ENCODE data around the gene SPRR2D.
"Not testable (repeated sequence)": the region's sequence is repeated elsewhere in the genome, so short reads cannot be mapped to it uniquely, and the experiment has no call there.

Gene SPRR2D

DNA sequence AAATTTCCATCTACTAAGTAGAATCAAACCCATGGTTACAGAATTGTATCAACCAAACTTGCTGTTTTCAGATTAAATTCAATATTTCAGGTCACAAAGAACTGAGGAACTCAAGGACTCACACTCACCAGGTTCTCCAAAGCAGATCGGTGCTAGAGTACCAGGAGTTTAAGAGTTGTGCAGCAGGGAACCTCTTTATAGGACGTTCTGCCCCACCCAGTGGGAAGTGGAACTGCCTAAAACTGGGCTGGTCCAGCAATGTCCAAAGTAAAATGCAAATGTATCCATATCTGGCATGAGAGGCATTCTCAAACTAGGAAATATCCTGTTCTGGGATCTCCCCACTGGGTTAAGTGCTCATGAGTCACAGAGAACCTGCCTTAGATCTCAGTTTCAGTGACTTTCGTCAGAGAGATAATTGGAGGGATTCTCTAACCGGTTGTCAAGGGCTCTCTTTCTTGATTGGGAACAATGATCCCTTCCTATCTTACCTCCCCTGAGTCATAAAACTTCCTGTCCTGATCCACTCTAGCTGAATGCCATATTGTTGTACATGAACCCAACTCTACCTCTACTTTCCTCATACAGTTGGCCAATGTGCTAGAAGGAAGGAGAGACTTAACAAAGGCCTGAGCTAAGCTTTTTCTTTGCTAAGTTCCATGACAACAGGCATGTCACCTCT is at the start of gene SPRR2D:
Gene SPRR2D, minus strand, starts transcription at position 171 of the 682 bp plus-strand sequence. CDS start 774 bp downstream, outside the sequence.
- DNase-seq = no peak

- no peak for DNase-seq
Measured at GRCh38 chr1:153087652-153088051, 46.7 kb upstream of the SPRR2D start.

DNA sequence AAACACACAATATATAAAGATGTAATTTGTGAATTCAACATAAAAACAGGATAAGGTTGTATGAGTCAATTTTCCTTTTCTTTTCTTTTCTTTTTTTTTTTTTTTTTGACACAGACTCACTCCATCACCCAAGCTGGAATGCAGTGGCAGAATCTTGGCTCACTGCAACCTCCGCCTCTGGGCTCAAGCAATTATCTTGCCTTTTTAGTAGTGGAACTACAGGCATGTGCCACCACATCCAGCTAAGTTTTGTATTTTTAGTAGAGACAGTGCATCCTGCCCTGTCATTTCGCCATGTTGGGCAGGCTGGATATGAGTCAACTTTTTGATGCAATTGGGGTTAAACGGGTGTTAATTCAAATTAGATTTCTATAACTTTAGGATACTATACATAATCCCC is 40.8 kb upstream of the SPRR2D start:
- no peak for DNase-seq

GRCh38 chr1:153072806-153073726 is 32.1 kb upstream of the SPRR2D start:
- no peak for DNase-seq

DNA sequence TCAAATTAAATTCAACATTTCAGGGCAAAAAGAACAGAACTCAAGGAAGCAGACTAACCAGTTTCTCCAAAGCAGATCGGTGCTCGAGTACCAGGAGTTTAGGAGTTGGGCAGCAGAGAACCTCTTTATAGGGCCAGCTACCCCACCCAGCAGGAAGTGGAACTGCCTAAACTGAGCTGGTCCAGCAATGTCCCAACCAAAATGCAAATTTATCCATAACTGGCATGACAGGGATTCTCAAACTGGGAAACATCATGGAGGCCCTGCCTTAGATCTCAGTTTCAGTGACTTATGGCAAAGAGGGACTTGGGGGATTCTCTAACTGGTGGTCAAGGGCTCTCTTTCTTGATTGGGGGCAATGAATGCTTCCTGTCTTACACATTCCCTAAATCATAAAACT is 30.6 kb upstream of the SPRR2D start, which contains the start of gene SPRR2B:
Gene SPRR2B, minus strand, starts transcription at position 101 of the 400 bp plus-strand sequence. CDS start 772 bp downstream, outside the sequence.
- DNase-seq = no peak

GRCh38 chr1:153070243-153070642 is 29.3 kb upstream of the SPRR2D start:
- DNase-seq = no peak

- DNase-seq = no peak
Measured at GRCh38 chr1:153058826-153059784, 18.2 kb upstream of the SPRR2D start.

- DNase-seq = no peak
Measured at GRCh38 chr1:153058154-153058553, 17.2 kb upstream of the SPRR2D start.

- no peak for DNase-seq
Measured at GRCh38 chr1:153057375-153057774, 16.5 kb upstream of the SPRR2D start, which contains the start of gene SPRR2A. Gene SPRR2A, minus strand, starts transcription at chr1:153057512. Its CDS starts 777 bp downstream, at chr1:153056735.

GRCh38 chr1:153056111-153056510 is 15.2 kb upstream of the SPRR2D start:
- not testable (repeated sequence) for DNase-seq

DNA sequence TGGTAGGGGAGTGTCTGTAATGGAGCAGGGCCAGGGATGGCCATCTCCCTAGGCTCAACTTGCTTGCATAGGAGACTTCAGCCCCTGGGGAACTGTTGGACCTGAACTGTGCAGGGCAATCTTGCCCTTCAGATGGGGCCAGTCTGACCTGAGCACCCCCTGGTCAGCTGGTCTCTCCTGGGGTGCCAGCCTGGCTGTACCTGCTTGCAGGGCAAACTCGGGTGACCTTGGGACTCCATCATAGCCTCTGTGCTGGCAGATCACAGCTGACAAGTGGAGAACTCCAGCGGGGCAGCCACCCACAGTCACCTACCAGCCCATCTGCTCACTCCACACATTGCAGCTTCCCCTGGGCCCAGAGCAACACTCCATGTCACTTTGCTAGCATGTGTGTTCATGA is 8.3 kb upstream of the SPRR2D start:
- no peak for DNase-seq

DNA sequence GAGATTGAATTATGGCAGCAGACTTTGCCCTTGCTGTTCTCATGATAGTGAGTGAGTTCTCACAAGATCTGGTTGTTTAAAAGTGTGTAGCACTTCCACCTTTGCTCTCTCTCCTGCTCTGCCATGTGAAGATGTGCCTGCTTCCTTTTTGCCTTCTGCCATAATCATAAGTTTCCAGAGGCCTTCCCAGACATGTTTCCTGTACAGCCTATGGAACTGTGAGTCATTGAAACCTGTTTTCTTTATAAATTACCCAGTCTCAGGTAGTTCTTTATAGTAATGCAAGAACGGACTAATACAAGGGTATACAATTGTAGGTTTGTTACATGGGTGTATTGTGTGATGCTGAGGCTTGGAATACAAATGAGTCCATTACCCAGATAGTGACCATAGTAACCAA is 5.7 kb downstream of the SPRR2D start:
- DNase-seq = no peak

DNA sequence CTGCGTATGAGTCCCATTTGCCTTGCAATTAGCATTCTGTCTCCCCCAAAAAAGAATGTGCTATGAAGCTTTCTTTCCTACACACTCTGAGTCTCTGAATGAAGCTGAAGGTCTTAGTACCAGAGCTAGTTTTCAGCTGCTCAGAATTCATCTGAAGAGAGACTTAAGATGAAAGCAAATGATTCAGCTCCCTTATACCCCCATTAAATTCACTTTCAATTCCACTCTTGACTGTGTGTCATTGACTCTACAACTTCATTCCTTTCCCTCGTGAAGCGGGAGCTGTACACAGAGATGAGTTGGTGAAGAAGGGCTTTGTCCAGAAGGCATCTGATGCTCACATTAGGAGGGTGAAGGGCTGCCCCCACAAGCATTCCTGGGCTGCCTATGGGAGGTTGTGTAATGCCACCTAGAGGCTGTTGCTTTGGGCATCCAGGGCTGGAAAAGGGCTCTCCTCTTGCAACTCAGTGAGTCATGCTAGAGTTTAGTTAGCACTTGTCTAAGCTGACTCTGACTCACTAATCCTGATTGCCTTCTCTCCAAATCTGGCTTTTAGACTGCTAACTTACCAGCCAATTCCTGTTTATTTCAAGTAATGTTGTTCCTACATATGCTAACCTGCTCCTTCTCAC is 8.1 kb downstream of the SPRR2D start:
- peak in 1 of 2 experiments; percentile 18 for DNase-seq

DNA sequence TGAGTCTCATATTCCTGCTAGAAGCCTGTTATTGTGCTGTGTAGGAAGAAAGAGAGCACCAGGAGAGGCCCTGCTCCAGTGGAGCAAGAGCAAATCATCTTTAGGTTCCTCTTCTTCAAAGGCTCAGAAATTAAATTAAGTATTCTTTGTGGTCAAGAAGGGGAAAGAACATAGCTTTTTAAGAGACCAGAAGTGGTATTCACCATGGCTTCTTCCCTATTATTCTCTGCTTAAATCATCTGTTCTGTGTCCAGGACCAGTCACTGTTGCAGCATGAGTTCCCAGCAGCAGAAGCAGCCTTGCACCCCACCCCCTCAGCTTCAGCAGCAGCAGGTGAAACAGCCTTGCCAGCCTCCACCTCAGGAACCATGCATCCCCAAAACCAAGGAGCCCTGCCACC is 8.8 kb downstream of the SPRR2D start:
- no peak for DNase-seq

DNA sequence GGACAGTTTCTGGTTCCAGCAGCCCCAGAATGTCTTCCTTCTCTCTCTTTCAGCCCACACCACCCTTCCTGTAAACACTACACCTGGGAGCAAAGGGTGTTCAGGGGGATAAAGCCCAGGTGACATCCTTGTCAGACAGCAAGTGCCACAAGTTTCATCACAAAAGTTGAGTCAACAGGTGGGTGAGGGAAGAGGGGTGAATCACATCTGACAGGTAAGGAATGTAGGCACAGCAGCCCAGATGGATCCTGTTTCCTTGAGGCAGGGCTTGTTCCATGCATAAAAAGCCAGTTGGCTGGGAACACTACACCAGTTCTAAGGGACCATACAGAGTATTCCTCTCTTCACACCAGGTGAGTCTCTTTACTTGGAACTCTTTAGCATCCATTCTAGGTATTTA is 10.0 kb downstream of the SPRR2D start, which contains the start of gene SPRR1B:
Gene SPRR1B, plus strand, starts transcription at position 309 of the 400 bp plus-strand sequence. CDS start 1,143 bp downstream, outside the sequence.
- no peak for DNase-seq

DNA sequence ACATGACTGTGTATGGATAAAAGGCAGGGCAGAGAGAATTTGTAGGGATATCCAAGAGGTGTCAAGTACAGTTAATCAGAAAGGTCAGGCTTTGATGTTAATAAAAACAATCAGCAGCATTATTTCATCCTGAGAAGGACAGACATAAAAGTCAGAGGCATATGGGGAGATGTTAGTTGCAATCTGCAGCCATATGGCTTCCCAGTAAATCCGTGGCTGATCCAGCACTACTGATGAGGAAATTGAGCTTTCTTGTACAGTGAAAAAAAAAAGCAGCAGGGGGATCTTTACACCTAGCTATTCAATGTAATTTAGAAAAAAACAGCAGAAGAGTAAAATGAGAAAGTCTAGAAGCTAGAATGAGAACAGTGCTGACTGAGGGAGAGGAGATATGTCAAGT is 12.2 kb downstream of the SPRR2D start:
- DNase-seq = no peak

DNA sequence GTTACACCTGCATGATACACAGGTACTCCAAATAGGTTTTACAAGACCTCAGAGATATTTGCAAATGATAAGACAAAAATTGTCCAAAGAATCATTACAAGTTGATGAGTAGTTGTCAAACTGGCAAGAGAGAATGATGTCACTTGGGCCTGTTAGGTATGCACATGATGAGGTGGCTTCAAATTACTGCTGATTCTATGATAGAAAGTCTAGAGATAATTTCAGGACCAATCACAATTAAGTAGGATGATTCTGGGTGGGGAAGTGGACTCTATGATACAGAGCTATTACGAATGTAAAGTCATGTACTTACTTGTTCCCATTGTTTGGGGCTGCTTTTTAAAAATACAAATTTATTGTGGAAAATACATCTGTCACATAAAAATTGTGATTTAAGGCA is 15.1 kb downstream of the SPRR2D start:
- DNase-seq = no peak

DNA sequence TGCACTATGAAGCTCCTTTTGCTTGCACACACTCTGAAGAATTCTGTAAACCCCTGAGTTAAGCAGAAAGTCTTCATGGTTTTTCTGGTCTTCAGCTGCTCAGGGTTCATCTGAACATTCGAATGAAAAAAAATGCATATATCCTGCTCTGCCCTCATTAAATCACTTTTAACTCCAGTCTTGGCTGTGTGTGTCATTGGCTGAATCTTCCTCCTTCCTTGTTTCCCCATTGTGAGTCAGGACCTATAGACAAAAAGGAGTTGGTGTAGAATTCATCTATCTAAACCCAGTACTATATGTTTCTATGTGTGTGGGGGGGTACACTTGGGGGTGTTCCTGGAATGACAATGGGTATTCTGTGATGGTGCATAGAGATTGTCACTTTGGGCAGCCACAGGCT is 16.5 kb downstream of the SPRR2D start:
- DNase-seq = no peak

- DNase-seq = no peak
Measured at GRCh38 chr1:153023109-153023508, 17.8 kb downstream of the SPRR2D start.

DNA sequence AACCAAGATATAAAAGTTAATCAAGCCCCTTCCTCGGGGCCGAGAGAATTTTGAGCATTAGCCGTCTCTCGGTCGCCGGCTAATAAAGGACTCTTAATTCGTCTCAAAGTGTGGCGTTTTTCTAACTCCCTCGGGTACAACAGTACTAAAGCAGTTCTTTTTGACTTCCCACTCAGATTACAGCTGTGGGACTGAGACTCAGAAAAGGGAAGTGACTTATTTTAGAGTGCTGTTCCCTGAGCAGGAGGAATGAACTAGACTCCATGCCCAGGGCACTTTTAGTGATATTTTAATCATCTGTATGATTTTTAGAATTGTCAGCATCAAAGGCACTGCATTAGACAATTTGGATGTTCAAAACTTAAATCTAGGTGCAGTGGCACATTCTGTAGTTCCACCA is 18.6 kb downstream of the SPRR2D start:
- not testable (repeated sequence) for DNase-seq

- DNase-seq = not testable (repeated sequence)
Measured at GRCh38 chr1:153021829-153022228, 19.1 kb downstream of the SPRR2D start.

- DNase-seq = not testable (repeated sequence)
Measured at GRCh38 chr1:153011235-153011758, 29.6 kb downstream of the SPRR2D start.
